ENCODE measurements around the gene PDCD2L. TPM values are rescaled to one million over a fixed set of nuclear protein-coding genes. Genes with fewer than 3 reads are reported as not detected.
A peak's percentile ranks its signal among the peaks of the same experiment; 100 is the strongest.
"Not testable (repeated sequence)": the region's sequence is repeated elsewhere in the genome, so short reads cannot be mapped to it uniquely, and the experiment has no call there.

PDCD2L gene
- total and polyA plus RNA-seq, 12 donors, result 7.6 to 26.1 (median 12.9) TPM

GRCh38 chr19:34393031-34393430, 11.2 kb upstream of the PDCD2L start:
- H3K27me3 ChIP-seq, result no peaks in the 10 kb centered on the region
- H3K36me3 ChIP-seq (replicated peaks in 1 of 2), result peaks cover 0 to 97% of the 10 kb centered on the region in 2 donors
- H3K9me3 ChIP-seq (replicated peaks in 1 of 3), result no peaks in the 10 kb centered on the region
- intact Hi-C loops (cut with DNase I), result no loop called here
- 82 to 95% (median 86%) methylated on average over 8 to 11 of the region's 11 CpGs; no CpG with 5 or more reads in 1 of the 4 donors for WGBS, 4 donors
- TF ChIP-seq CTCF (IDR thresholded peaks at IDR 0.05) (no peak), POLR2A (IDR thresholded peaks at IDR 0.05) (no peak)
- peaks cover 3 to 6% of the 10 kb centered on the region in 2 donors for H3K4me1 ChIP-seq (replicated peaks in 1 of 2)
- DNase-seq, result no peak
- no peak overlapping the region for H3K27ac ChIP-seq
- H3K4me3 ChIP-seq, result no peak overlapping the region

GRCh38 chr19:34393629-34394028, 10.6 kb upstream of the PDCD2L start:
- H3K27ac ChIP-seq, result no peak overlapping the region
- no peak overlapping the region for H3K4me3 ChIP-seq
- intact Hi-C loops (cut with DNase I), result no loop called here
- H3K36me3 ChIP-seq (replicated peaks in 1 of 2), result peaks cover 0 to 97% of the 10 kb centered on the region in 2 donors
- H3K27me3 ChIP-seq, result no peaks in the 10 kb centered on the region
- peaks cover 3 to 12% of the 10 kb centered on the region in 2 donors for H3K4me1 ChIP-seq (replicated peaks in 1 of 2)
- whole genome bisulfite sequencing, 4 donors, result 86 to 91% (median 90%) methylated on average over 3 to 14 of the region's 14 CpGs
- no peaks in the 10 kb centered on the region for H3K9me3 ChIP-seq (replicated peaks in 1 of 3)
- TF ChIP-seq POLR2A (IDR thresholded peaks at IDR 0.05) (no peak), CTCF (IDR thresholded peaks at IDR 0.05) (no peak)
- no peak for DNase-seq

- TF ChIP-seq CTCF (IDR thresholded peaks at IDR 0.05), result no peak
- TF ChIP-seq POLR2A (IDR thresholded peaks at IDR 0.05), result no peak
- peaks cover 3 to 14% of the 10 kb centered on the region in 2 donors for H3K4me1 ChIP-seq (replicated peaks in 1 of 2)
- intact Hi-C loops (cut with DNase I), result no loop called here
- H3K27me3 ChIP-seq, result no peaks in the 10 kb centered on the region
- peak overlapping the region in 1 of 5 donors; percentile 35 for H3K27ac ChIP-seq
- peak in 3 of 7 donors; percentile 46 to 54 (median 50) for DNase-seq
- H3K36me3 ChIP-seq (replicated peaks in 1 of 2), result peaks cover 0 to 88% of the 10 kb centered on the region in 2 donors
- H3K9me3 ChIP-seq (replicated peaks in 1 of 3), result no peaks in the 10 kb centered on the region
- H3K4me3 ChIP-seq, result no peak overlapping the region
- 77 to 96% (median 89%) methylated on average over 1 of the region's 1 CpG for WGBS, 4 donors
Observed at GRCh38 chr19:34397853-34398252, 6.3 kb upstream of the PDCD2L start.

GRCh38 chr19:34399886-34400285, 4.3 kb upstream of the PDCD2L start:
- Histone ChIP-seq H3K36me3 (replicated peaks in 1 of 2) (peaks cover 0 to 67% of the 10 kb centered on the region in 2 donors), H3K27ac (no peak overlapping the region), H3K27me3 (no peaks in the 10 kb centered on the region), H3K4me1 (replicated peaks in 1 of 2) (peaks cover 3 to 14% of the 10 kb centered on the region in 2 donors), H3K4me3 (no peak overlapping the region), H3K9me3 (replicated peaks in 1 of 3) (no peaks in the 10 kb centered on the region)
- no peak for TF ChIP-seq POLR2A (IDR thresholded peaks at IDR 0.05)
- no peak for TF ChIP-seq CTCF (IDR thresholded peaks at IDR 0.05)
- DNase-seq, result no peak
- WGBS, 4 donors, result 87 to 93% (median 89%) methylated on average over 8 to 9 of the region's 9 CpGs
- intact Hi-C loops (cut with DNase I), result no loop called here

- H3K36me3 ChIP-seq (replicated peaks in 1 of 2), result peaks cover 0 to 58% of the 10 kb centered on the region in 2 donors
- H3K27me3 ChIP-seq; DNase-seq; H3K9me3 ChIP-seq (replicated peaks in 1 of 3); H3K27ac ChIP-seq; intact Hi-C loops (cut with DNase I); H3K4me3 ChIP-seq: not testable (repeated sequence)
- peaks cover 3 to 14% of the 10 kb centered on the region in 2 donors for H3K4me1 ChIP-seq (replicated peaks in 1 of 2)
- 94 to 96% (median 96%) methylated on average over 8 of the region's 8 CpGs for WGBS, 4 donors
Observed at GRCh38 chr19:34400844-34401243, 3.4 kb upstream of the PDCD2L start.
